ENCODE results near the gene CNTN2.

GRCh38 chr1:205074084-205074483 lies 31.1 kb downstream of the CNTN2 start:
- TF ChIP-seq, protein P1, sequence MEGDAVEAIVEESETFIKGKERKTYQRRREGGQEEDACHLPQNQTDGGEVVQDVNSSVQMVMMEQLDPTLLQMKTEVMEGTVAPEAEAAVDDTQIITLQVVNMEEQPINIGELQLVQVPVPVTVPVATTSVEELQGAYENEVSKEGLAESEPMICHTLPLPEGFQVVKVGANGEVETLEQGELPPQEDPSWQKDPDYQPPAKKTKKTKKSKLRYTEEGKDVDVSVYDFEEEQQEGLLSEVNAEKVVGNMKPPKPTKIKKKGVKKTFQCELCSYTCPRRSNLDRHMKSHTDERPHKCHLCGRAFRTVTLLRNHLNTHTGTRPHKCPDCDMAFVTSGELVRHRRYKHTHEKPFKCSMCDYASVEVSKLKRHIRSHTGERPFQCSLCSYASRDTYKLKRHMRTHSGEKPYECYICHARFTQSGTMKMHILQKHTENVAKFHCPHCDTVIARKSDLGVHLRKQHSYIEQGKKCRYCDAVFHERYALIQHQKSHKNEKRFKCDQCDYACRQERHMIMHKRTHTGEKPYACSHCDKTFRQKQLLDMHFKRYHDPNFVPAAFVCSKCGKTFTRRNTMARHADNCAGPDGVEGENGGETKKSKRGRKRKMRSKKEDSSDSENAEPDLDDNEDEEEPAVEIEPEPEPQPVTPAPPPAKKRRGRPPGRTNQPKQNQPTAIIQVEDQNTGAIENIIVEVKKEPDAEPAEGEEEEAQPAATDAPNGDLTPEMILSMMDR (IDR thresholded peaks at IDR 0.05), result no peak
- TF ChIP-seq POLR2A (IDR thresholded peaks at IDR 0.05), result no peak
